ENCODE results near the gene IGLL1. TPM values are rescaled to one million over a fixed set of nuclear protein-coding genes. Genes with fewer than 3 reads are reported as not detected.
"Not testable (repeated sequence)": the region's sequence is repeated elsewhere in the genome, so short reads cannot be mapped to it uniquely, and the experiment has no call there.

IGLL1 gene
- total RNA-seq, result 0.21 TPM in 1 of 2 replicates, not detected in the other

- intact Hi-C loops (cut with micrococcal nuclease), result no loop called here
- H3K27me3 Mint-ChIP-seq (ENCODE audit: low read depth), result peaks cover 7% of the 10 kb centered on the region
- H3K4me3 Mint-ChIP-seq (ENCODE audit: low read depth), result peak within 1 kb of the TSS; percentile 5
- no peak for DNase-seq (ENCODE audit: low spot score)
- no peaks in the 10 kb centered on the region for H3K36me3 Mint-ChIP-seq (ENCODE audit: low read depth)
- peaks cover 15% of the 10 kb centered on the region for H3K4me1 Mint-ChIP-seq (ENCODE audit: low read depth)
- H3K27ac Mint-ChIP-seq, result peak within 1 kb of the TSS; percentile 28
- H3K9me3 Mint-ChIP-seq, result no peaks in the 10 kb centered on the region
Observed at GRCh38 chr22:23579870-23580575, at the start of gene IGLL1. Gene IGLL1, minus strand, starts transcription at chr22:23580290. Its CDS starts 100 bp downstream, at chr22:23580190.

GRCh38 chr22:23628056-23628743 lies 48.1 kb upstream of the IGLL1 start:
- H3K27ac Mint-ChIP-seq; DNase-seq (ENCODE audit: low spot score); H3K27me3 Mint-ChIP-seq (ENCODE audit: low read depth); H3K4me1 Mint-ChIP-seq (ENCODE audit: low read depth); H3K9me3 Mint-ChIP-seq; H3K4me3 Mint-ChIP-seq (ENCODE audit: low read depth); H3K36me3 Mint-ChIP-seq (ENCODE audit: low read depth): not testable (repeated sequence)
- intact Hi-C loops (cut with micrococcal nuclease), result loop anchor here (5.0 kb wide), 1 partner anchor 209 kb away; the partner anchor contains the start of gene DERL3

- H3K27me3 Mint-ChIP-seq (ENCODE audit: low read depth); H3K9me3 Mint-ChIP-seq; H3K27ac Mint-ChIP-seq; H3K36me3 Mint-ChIP-seq (ENCODE audit: low read depth); H3K4me1 Mint-ChIP-seq (ENCODE audit: low read depth); H3K4me3 Mint-ChIP-seq (ENCODE audit: low read depth): not testable (repeated sequence)
- DNase-seq (ENCODE audit: low spot score), result peak; percentile 43
- intact Hi-C loops (cut with micrococcal nuclease), result loop anchor here (2.0 to 5.0 kb wide), 2 partner anchors 139 to 210 kb away; partner anchors contain the start of genes CHCHD10 and DERL3
Observed at GRCh38 chr22:23627401-23628055, 47.4 kb upstream of the IGLL1 start.

GRCh38 chr22:23626286-23626975 lies 46.3 kb upstream of the IGLL1 start:
- no peak overlapping the region for H3K4me3 Mint-ChIP-seq (ENCODE audit: low read depth)
- intact Hi-C loops (cut with micrococcal nuclease), result loop anchor here (2.0 to 5.0 kb wide), 2 partner anchors 140 to 211 kb away; partner anchors contain the start of genes CHCHD10 and DERL3
- DNase-seq (ENCODE audit: low spot score), result no peak
- peaks cover 2% of the 10 kb centered on the region for H3K4me1 Mint-ChIP-seq (ENCODE audit: low read depth)
- no peaks in the 10 kb centered on the region for H3K36me3 Mint-ChIP-seq (ENCODE audit: low read depth)
- no peaks in the 10 kb centered on the region for H3K27me3 Mint-ChIP-seq (ENCODE audit: low read depth)
- no peaks in the 10 kb centered on the region for H3K9me3 Mint-ChIP-seq
- no peak overlapping the region for H3K27ac Mint-ChIP-seq

GRCh38 chr22:23622634-23623033 lies 42.5 kb upstream of the IGLL1 start:
- no peaks in the 10 kb centered on the region for H3K9me3 Mint-ChIP-seq
- peaks cover 3% of the 10 kb centered on the region for H3K27me3 Mint-ChIP-seq (ENCODE audit: low read depth)
- peaks cover 2% of the 10 kb centered on the region for H3K4me1 Mint-ChIP-seq (ENCODE audit: low read depth)
- H3K27ac Mint-ChIP-seq, result no peak overlapping the region
- intact Hi-C loops (cut with micrococcal nuclease), result no loop called here
- H3K4me3 Mint-ChIP-seq (ENCODE audit: low read depth), result no peak overlapping the region
- H3K36me3 Mint-ChIP-seq (ENCODE audit: low read depth), result no peaks in the 10 kb centered on the region
- no peak for DNase-seq (ENCODE audit: low spot score)

GRCh38 chr22:23621916-23622315 lies 41.8 kb upstream of the IGLL1 start:
- H3K4me1 Mint-ChIP-seq (ENCODE audit: low read depth); DNase-seq (ENCODE audit: low spot score); H3K36me3 Mint-ChIP-seq (ENCODE audit: low read depth); H3K9me3 Mint-ChIP-seq; H3K27ac Mint-ChIP-seq; intact Hi-C loops (cut with micrococcal nuclease); H3K27me3 Mint-ChIP-seq (ENCODE audit: low read depth); H3K4me3 Mint-ChIP-seq (ENCODE audit: low read depth): not testable (repeated sequence)

- peaks cover 3% of the 10 kb centered on the region for H3K27me3 Mint-ChIP-seq (ENCODE audit: low read depth)
- H3K4me1 Mint-ChIP-seq (ENCODE audit: low read depth), result no peaks in the 10 kb centered on the region
- H3K27ac Mint-ChIP-seq, result no peak overlapping the region
- no peak overlapping the region for H3K4me3 Mint-ChIP-seq (ENCODE audit: low read depth)
- intact Hi-C loops (cut with micrococcal nuclease), result no loop called here
- H3K9me3 Mint-ChIP-seq, result no peaks in the 10 kb centered on the region
- DNase-seq (ENCODE audit: low spot score), result no peak
- no peaks in the 10 kb centered on the region for H3K36me3 Mint-ChIP-seq (ENCODE audit: low read depth)
Observed at GRCh38 chr22:23621082-23621780, 41.1 kb upstream of the IGLL1 start.

GRCh38 chr22:23613193-23613972 lies 33.3 kb upstream of the IGLL1 start:
- H3K4me1 Mint-ChIP-seq (ENCODE audit: low read depth), result peaks cover 22% of the 10 kb centered on the region
- no peak overlapping the region for H3K4me3 Mint-ChIP-seq (ENCODE audit: low read depth)
- no peaks in the 10 kb centered on the region for H3K9me3 Mint-ChIP-seq
- intact Hi-C loops (cut with micrococcal nuclease), result no loop called here
- H3K27ac Mint-ChIP-seq, result no peak overlapping the region
- H3K36me3 Mint-ChIP-seq (ENCODE audit: low read depth), result no peaks in the 10 kb centered on the region
- no peak for DNase-seq (ENCODE audit: low spot score)
- H3K27me3 Mint-ChIP-seq (ENCODE audit: low read depth), result no peaks in the 10 kb centered on the region

- Mint-ChIP-seq H3K4me3 (ENCODE audit: low read depth) (no peak overlapping the region), H3K36me3 (ENCODE audit: low read depth) (no peaks in the 10 kb centered on the region), H3K9me3 (no peaks in the 10 kb centered on the region), H3K4me1 (ENCODE audit: low read depth) (peaks cover 22% of the 10 kb centered on the region), H3K27me3 (ENCODE audit: low read depth) (no peaks in the 10 kb centered on the region), H3K27ac (peak overlapping the region; percentile 1)
- intact Hi-C loops (cut with micrococcal nuclease), result no loop called here
- DNase-seq (ENCODE audit: low spot score), result no peak
Observed at GRCh38 chr22:23609983-23610781, 30.1 kb upstream of the IGLL1 start.

- no peaks in the 10 kb centered on the region for H3K27me3 Mint-ChIP-seq (ENCODE audit: low read depth)
- no peak for DNase-seq (ENCODE audit: low spot score)
- H3K9me3 Mint-ChIP-seq, result no peaks in the 10 kb centered on the region
Observed at GRCh38 chr22:23608583-23608982, 28.5 kb upstream of the IGLL1 start.

More at GRCh38 chr22:23608583-23608982, 28.5 kb upstream of the IGLL1 start:
- H3K36me3 Mint-ChIP-seq (ENCODE audit: low read depth), result no peaks in the 10 kb centered on the region
- intact Hi-C loops (cut with micrococcal nuclease), result no loop called here
- peaks cover 18% of the 10 kb centered on the region for H3K4me1 Mint-ChIP-seq (ENCODE audit: low read depth)
- H3K4me3 Mint-ChIP-seq (ENCODE audit: low read depth), result no peak overlapping the region
- H3K27ac Mint-ChIP-seq, result no peak overlapping the region
